ENCODE measurements around the gene PADI1.

PADI1 gene

DNA sequence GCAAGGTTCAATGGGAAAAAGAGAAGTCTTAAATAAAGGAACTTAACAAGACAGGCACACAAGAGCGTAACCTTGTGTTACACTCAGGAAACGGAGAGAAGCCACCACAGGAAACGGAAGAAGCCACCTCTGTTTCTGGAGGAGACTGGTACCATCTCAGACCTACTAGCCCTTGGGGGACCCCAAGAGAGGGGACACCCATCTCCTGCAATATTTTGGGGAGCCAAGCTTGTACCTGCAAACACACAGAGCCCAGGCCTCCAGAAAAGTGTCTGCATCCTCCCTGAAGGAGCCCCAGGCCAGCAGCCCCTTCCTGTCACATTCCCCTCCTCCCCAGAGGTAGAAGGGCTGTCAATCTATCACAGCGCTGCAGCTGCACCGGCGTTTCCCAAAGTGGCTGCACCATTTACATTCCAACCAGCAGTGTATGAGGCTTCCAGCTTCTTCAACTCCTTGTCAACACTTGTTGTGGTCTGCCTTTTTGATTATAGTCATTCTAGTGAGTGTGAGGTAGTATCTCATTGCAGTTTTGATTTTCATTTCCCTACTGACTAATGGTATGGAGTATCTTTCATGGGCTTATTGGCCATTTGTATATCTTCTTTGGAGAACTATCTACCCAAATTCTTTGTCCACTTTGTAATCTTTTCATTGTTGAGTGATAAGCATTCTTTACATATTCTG, 23.0 kb upstream of the PADI1 start:
- no peak for DNase-seq (ENCODE audit: low read depth in 3 of 3, low spot score in 1 of 3)

DNA sequence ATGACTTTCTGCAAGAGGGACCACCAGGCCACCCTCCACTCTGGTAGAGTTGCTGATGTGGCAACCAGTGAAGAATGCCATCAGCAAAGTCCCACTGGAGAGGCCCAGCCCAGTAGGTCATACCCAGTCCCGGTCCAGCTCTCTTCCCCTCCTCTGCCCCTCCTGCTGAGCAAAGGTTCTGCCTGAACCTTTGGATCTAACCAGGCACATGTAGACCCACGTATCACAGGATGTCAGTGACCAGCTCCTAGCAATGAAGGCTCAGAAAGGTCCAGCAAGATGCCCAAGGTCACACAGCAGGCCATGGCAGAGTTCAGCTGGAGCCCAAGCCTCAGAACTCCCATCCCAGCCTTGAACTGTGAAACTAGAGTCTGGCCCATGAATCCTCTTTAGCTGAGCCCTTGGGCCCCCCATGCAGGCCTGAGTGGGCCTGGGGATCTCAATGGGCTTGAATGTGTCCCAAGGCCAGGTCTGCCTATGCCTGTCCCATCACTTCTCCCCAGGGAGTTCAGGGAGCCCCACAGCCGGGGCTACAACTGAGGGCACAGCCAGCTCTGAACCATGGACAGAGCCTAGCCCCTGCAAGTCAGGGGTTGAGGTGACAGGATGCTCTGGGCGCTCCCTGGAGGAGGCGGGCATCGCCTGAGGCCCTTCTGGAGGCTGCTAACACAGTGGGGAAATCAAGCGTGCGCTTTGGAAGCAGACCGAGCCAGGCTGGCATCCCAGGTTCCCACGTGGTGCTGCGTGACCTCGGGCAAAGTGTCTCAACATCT, 21.4 kb upstream of the PADI1 start:
- DNase-seq (ENCODE audit: low read depth in 3 of 3, low spot score in 1 of 3): no peak

DNA sequence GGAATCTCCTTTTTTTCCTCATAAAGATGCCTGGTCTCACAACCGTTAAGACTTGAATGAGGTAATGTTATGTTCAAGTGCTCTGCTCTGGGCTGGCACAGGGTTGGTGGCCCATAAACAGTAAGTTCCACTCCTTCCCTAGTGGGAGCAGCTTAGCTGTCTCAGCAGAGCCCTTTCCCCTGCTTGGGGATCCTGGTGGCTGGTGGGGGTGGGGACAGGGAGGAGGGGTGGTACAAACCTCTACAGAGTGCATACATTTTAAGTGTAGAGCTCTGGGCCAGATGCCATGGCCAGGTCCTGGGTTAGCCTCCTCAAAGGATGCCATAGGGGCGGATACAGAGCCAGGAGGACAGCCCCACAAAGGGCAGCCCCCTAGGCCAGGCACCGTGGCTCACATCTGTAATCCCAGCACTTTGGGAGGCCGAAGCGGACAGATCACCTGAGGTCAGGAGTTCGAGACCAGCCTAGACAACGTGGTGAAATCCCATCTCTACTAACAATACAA, 20.7 kb upstream of the PADI1 start:
- DNase-seq (ENCODE audit: low read depth in 3 of 3, low spot score in 1 of 3): no peak

GRCh38 chr1:17184822-17185484, 20.0 kb upstream of the PADI1 start:
- no peak for DNase-seq (ENCODE audit: low read depth in 3 of 3, low spot score in 1 of 3)

- DNase-seq (ENCODE audit: low read depth in 3 of 3, low spot score in 1 of 3): no peak
Observed at GRCh38 chr1:17185485-17185860, 19.5 kb upstream of the PADI1 start.

GRCh38 chr1:17186216-17186909, 18.6 kb upstream of the PADI1 start:
- no peak for DNase-seq (ENCODE audit: low read depth in 3 of 3, low spot score in 1 of 3)

DNA sequence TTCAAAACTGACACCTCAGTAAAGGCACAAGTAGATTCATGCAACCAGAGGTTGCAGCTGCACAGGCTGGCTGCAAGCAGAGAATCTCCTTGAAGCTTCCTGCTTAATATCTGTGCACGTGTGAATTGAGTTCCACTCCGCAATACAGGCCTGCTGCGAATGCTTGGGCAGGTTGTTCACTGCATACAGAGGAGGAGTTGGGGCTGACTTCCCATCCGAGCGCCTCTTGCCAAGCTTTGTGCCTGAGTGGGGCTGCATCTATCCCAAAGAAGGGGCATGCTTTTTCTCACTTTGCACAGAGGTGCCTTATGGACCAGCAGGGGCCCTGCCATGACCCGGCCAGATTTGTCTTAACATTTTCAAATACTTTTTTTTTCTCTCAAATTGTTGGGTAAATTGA, 17.9 kb upstream of the PADI1 start:
- DNase-seq (ENCODE audit: low read depth in 3 of 3, low spot score in 1 of 3): no peak

- no peak for DNase-seq (ENCODE audit: low read depth in 3 of 3, low spot score in 1 of 3)
Observed at GRCh38 chr1:17188217-17188616, 16.7 kb upstream of the PADI1 start.

GRCh38 chr1:17188889-17189631, 15.9 kb upstream of the PADI1 start:
- no peak for DNase-seq (ENCODE audit: low read depth in 3 of 3, low spot score in 1 of 3)

GRCh38 chr1:17189632-17189990, 15.3 kb upstream of the PADI1 start:
- DNase-seq (ENCODE audit: low read depth in 3 of 3, low spot score in 1 of 3): no peak

DNA sequence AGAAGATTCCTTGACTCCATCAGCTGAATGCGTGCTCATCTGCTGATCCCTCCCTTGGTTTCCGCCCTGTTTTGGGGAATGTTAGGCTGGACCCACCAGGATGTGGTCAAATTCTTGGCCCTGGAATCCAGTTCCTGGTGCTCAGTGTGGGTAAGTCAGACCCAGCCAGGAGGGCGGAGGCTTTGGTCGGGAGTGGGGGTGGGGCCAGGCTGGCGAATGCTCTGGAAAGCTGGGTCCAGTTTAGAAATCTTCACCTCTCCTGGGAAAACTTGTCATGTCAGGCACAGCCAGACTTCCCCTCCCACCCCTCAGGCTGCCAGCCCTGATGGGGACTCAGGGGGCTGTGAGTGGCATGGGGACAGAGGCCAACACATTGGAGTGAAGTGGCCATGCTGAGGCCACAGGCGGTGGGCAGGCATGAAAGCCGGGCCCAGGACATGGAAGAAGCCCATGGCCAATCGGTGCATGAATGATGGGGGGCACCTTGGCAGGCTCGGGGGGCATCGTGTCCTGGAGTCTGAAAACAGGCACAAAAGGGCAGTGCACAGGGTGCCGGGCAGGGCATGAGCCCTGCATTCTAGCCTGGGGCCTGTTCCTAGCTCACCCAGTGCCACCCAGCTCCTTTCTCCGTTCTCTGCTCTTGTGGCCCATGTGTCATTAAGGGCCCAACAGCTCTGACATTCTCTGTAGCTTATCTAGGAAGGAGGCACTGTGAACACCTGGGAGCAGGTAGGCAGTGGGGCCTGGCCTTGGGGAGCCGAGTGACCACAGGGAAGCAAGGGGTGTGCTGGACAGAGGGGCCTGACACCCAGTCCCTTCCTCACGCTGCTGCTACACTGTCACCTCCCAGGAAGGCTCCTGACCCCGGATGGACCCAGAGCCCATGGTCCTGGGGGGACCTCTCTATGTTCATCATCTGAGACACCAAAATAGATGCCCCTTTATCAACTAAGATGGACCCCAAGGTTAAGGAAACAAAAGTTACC, 14.6 kb upstream of the PADI1 start:
- no peak for DNase-seq (ENCODE audit: low read depth in 3 of 3, low spot score in 1 of 3)

- DNase-seq (ENCODE audit: low read depth in 3 of 3, low spot score in 1 of 3): no peak
Observed at GRCh38 chr1:17191990-17192242, 13.0 kb upstream of the PADI1 start.

- no peak for DNase-seq (ENCODE audit: low read depth in 3 of 3, low spot score in 1 of 3)
Observed at GRCh38 chr1:17192394-17193221, 12.3 kb upstream of the PADI1 start.

DNA sequence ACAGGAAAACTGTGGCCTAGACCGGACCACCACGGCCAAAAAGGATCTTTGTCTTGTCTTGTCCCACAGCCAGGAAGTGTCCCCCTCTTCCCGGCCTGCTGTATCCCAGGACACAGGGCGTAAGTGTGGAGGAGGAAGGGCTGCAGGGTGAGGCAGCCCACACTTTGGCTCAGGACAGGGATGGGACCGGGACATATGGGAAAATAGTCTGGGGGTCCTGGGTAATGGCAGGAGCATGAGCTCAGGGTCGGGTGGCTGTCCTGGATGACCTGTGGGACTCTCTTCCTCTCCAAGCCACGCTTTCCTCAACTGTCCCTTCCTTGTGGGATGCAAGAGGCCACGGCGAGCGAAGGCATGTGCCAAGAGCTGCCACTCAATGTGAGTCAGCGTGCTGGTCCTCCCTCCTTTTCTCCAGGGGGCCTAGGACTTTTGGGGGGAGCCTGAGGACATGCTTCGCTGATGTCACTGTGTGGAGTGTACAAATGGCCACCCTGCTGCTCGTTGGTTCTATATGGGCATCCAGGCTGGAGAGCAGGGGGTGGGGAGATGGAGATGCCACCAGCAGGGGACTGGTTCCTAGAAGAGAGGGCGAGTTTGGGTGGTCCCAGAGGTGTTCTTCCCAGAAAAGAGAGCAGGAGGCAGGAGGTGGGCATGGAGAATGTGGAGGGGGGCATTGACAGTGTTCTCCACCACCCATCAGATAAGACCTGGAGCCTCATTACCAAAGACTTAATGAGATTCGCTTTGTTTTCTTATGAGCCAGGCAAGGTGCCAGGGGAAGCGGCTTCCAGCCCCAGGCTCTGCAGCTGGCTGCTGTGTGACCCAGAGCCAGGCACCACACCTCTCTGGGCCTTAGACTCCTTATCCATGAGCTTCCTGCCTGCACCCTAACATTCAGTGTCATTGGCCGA, 11.5 kb upstream of the PADI1 start:
- no peak for DNase-seq (ENCODE audit: low read depth in 3 of 3, low spot score in 1 of 3)

GRCh38 chr1:17194133-17194475, 10.8 kb upstream of the PADI1 start:
- DNase-seq (ENCODE audit: low read depth in 3 of 3, low spot score in 1 of 3): no peak

DNA sequence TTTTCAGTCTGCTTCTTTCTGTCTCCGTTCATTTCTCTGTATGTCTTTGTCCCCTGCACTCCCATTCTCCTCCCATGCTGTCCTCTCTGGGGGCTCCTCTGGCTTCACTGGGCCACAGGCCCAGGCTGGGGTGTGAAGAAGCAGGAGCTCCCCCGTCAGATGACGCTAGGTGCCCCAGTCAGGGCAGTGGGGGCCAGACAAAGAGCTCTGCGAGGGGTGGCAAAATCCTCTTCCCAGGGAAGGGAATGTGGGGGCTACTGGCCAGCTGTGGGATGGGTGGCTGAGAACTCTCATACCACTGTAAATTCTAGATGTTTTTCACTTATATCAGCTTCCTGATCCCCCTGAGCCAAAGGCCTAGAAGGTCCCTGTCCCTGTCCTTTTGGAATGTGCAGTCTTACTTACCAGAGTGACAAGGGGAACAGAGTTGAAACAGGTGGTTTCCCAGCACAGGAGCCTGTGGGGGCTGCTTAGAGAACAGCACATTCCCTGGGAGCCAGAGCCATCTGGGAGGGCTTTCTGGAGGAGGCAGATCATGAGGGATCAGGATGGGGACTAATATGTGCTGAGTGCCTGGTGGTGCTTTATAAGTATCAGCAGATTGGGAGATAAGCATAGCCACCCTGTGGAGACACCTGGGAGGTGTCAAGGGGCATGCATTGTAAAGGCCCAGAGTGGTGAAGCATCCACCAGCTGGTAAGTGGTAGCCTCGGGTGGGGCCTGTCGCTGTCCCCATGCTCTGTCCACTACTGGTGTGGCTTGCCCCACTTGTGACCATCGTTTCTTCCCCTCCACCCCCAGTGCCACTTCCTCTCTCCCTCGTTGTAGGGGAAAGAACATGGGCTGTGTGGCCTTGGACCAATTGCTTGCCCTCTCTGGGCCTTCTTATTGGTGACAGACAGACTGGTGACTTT, 10.1 kb upstream of the PADI1 start:
- no peak for DNase-seq (ENCODE audit: low read depth in 3 of 3, low spot score in 1 of 3)

DNA sequence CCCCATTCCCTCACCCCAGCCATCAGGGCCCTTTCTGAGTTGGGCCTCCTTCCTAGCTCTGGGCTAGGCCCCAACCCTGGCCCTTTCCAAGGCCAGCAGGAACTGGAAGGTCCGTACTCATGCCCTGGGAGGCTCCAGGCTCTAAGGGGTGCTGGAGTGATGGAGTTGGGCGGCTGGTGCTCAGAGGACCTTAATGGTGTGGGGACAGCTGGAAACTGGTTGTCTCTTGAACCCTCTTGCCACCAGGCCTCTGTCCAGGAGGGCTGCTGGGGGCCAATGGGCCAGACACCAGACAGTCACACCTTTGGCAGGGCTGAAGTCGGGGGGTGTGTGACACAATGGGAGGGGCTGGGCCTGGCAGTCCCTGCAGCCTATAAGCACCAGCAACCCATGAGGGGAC, 9.2 kb upstream of the PADI1 start:
- DNase-seq (ENCODE audit: low read depth in 3 of 3, low spot score in 1 of 3): no peak
